Lower leg skin (tissue), 3 donors: ENCODE data around the gene TTC12.

Source experiments
- CTCF ChIP-seq, 3 donors: fragments of 450-650 bp; IDR thresholded peaks; one replicate each; pipeline ENCODE4 v1.5.1; 2016; ENCODE audit warnings: antibody characterized with exemption in 3 of 3, mild to moderate bottlenecking in 3 of 3, moderate library complexity in 2 of 3
- POLR2A ChIP-seq, 2 donors: fragments of 450-650 bp; IDR thresholded peaks; one replicate each; pipeline ENCODE4 v1.6.1; 2016 to 2017; ENCODE audit warnings: antibody characterized with exemption in 2 of 2, mild to moderate bottlenecking in 1 of 2, moderate library complexity in 1 of 2

- TF ChIP-seq CTCF (IDR thresholded peaks at IDR 0.05) (no peak), POLR2A (IDR thresholded peaks at IDR 0.05) (no peak)
Observed at GRCh38 chr11:113351480-113351879, 37.1 kb downstream of the TTC12 start.
